ENCODE data around the gene ORM2.

DNA sequence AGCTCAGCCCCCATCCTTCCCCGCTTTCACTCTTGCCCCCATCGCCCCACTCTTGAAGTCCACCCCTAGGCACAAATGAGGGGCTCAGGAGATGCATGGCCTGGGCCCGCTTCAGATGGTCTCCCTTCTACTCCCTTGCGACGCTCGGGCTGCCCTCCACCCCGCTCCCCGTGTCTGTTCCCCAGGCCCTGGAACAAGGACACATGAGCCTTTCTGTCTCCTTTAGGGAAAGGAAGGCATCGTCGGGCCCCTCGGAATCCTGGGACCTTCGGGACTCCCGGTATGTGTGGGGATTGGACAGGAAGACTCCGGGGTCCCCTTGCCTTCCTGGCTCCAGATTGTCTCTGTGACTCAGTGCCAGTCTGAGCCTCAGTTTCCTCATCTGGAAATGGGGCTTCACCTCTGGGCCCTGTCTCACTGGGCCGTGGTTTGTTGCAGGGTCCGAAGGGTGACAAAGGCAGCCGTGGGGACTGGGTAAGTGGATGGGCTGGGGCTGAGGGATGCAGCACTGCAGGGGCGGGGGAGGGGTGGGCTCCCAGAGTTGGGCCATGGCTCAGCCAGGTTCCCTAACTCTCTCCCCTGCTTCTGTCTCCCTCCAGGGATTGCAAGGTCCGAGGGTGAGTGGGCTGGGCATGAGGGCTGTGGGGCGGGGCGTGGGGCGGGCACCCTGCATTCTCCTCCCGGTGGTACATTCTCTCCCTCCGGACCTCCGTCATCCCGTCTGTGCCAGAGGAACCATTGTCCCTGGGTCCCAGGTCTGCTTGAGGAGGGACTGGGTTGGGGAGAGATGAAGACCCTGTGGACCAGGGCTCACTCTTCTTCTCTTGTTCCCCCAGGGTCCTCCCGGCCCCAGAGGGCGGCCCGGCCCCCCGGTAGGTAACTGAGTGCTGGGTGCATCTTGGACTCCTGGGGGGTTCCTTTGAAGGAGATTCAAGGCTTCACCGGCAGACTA, 28.5 kb upstream of the ORM2 start:
- TF ChIP-seq, protein P1, sequence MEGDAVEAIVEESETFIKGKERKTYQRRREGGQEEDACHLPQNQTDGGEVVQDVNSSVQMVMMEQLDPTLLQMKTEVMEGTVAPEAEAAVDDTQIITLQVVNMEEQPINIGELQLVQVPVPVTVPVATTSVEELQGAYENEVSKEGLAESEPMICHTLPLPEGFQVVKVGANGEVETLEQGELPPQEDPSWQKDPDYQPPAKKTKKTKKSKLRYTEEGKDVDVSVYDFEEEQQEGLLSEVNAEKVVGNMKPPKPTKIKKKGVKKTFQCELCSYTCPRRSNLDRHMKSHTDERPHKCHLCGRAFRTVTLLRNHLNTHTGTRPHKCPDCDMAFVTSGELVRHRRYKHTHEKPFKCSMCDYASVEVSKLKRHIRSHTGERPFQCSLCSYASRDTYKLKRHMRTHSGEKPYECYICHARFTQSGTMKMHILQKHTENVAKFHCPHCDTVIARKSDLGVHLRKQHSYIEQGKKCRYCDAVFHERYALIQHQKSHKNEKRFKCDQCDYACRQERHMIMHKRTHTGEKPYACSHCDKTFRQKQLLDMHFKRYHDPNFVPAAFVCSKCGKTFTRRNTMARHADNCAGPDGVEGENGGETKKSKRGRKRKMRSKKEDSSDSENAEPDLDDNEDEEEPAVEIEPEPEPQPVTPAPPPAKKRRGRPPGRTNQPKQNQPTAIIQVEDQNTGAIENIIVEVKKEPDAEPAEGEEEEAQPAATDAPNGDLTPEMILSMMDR (conservative IDR thresholded peaks at IDR 0.05 in 1 of 2, IDR thresholded peaks at IDR 0.05 in 1 of 2; ENCODE audit: extremely low read depth in 1 of 2, insufficient read depth in 1 of 2, low read depth in 1 of 2, low read length in 2 of 2) = no peak
- no peak for TF ChIP-seq EZH2 (IDR thresholded peaks at IDR 0.05; ENCODE audit: borderline replicate concordance, low read length)

Measured in mammary epithelial cell (primary cell).